Measurements from ENCODE around the gene ZNF652. TPM values are rescaled to one million over a fixed set of nuclear protein-coding genes. Genes with fewer than 3 reads are reported as not detected.
"Not testable (repeated sequence)": the region's sequence is repeated elsewhere in the genome, so short reads cannot be mapped to it uniquely, and the experiment has no call there.

The ZNF652 gene
- total RNA-seq, 1 donor from 2014 or later: 35.5 TPM

- intact Hi-C loops (cut with micrococcal nuclease): no loop called here
These were observed 84.4 kb downstream of the ZNF652 start for GRCh38 chr17:49277638-49278037.

GRCh38 chr17:49275981-49276380 is 86.1 kb downstream of the ZNF652 start:
- intact Hi-C loops (cut with micrococcal nuclease): not testable (repeated sequence)

DNA sequence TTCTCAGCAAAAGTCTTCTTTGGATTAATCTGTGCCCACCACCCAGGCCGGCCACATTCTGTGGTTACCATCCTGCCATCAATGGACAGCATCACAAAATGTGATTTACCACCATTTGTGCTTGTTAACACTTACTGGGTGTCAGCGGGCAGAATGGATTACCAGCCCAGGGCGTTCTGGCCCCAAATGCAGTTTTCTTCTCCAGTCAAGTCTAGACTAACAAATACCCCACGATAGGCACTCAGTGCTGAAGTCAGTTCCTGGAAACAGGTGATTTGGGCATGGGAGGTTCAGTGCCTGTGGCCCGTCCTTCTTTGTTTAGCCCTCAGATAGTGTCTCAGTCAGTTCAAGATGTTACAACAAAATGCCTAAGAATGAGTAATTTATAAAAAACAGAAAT is 92.7 kb downstream of the ZNF652 start:
- intact Hi-C loops (cut with micrococcal nuclease): no loop called here

GRCh38 chr17:49267912-49268311 is 94.1 kb downstream of the ZNF652 start:
- intact Hi-C loops (cut with micrococcal nuclease): no loop called here

DNA sequence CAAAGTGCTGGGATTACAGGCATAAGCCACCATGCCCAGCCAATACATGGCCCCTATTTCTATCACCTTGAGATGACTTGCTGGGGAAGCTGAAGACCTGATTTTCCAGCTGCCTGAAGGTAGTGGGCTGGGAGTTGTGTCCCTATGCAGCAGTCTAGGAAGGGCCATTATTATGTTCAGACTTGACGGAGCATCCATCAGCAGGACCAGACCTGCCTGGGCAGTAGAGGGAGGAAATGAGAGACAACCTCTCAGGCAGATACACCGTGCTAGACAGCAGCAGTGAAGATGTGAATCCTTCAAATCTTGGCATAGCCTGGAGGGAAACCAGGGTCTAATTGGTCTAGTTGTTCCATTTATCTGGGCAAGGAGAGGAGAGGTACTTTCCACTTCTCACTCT is 95.8 kb downstream of the ZNF652 start:
- intact Hi-C loops (cut with micrococcal nuclease): no loop called here

GRCh38 chr17:49261540-49261939 is 100.5 kb downstream of the ZNF652 start:
- intact Hi-C loops (cut with micrococcal nuclease): not testable (repeated sequence)

DNA sequence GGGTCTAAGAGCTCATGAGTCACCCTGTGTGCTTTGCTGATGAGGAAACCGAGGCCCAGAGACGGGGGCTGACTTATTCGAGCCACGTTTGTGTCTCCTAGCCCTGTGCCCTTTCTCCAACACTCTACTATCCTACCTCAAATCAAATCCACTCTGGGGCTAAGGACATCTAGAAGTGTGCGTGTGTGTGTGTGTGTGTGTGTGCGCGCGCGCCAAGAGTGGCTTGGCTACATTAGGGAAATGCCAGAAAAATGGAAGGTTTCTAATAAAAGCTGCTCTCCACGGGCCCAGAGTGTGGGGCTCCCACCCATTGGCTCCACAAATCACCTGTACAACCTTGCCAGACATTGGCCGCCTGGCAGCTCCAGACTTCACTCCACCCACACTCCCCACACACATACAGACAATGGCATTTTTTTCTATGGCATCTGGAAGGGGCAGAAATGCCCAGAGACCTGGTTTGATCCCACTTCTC is 101.2 kb downstream of the ZNF652 start:
- intact Hi-C loops (cut with micrococcal nuclease): no loop called here

- intact Hi-C loops (cut with micrococcal nuclease): no loop called here
These were observed 101.8 kb downstream of the ZNF652 start for GRCh38 chr17:49260011-49260816.

DNA sequence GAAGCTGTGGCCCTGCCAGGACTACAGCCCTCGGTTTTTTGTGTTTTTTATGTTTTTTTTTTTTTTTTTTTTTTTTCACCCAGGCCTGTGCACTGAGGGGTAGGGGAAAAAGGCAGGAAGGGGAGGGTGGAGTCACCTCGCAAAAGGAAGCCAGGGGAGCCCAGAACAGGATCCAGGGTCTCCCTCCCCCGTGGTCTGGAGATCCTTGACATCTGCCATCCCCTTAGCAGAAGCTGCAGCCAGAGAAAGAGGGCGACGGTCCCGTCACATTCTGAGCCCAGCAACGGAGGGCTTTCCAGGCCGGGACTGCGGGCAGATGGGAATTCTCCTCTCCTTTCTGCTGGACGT is 102.4 kb downstream of the ZNF652 start:
- intact Hi-C loops (cut with micrococcal nuclease): no loop called here

- intact Hi-C loops (cut with micrococcal nuclease): no loop called here
These were observed 103.7 kb downstream of the ZNF652 start for GRCh38 chr17:49258394-49258793.

GRCh38 chr17:49255125-49255524 is 106.9 kb downstream of the ZNF652 start:
- intact Hi-C loops (cut with micrococcal nuclease): no loop called here

DNA sequence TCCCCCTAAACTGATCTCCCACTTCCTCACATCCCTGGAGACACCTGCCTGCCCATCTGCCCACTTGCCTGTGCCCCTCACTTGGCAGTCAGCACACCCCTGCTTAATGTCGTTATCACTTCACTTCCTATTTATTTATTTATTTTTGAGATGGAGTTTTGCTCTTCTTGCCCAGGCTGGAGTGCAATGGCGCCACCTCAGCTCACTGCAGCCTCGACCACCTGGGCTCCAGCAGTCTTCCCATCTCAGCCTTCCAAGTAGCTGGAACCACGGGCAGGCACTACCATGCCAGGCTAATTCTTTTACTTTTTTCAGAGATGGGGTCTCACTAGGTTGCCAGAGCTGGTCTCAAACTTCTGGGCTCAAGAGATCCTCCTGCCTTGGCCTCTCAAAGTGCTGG is 108.0 kb downstream of the ZNF652 start:
- intact Hi-C loops (cut with micrococcal nuclease): no loop called here

GRCh38 chr17:49252148-49252695 is 109.8 kb downstream of the ZNF652 start:
- intact Hi-C loops (cut with micrococcal nuclease): no loop called here

GRCh38 chr17:49249890-49250522 is 112.0 kb downstream of the ZNF652 start:
- intact Hi-C loops (cut with micrococcal nuclease): no loop called here

DNA sequence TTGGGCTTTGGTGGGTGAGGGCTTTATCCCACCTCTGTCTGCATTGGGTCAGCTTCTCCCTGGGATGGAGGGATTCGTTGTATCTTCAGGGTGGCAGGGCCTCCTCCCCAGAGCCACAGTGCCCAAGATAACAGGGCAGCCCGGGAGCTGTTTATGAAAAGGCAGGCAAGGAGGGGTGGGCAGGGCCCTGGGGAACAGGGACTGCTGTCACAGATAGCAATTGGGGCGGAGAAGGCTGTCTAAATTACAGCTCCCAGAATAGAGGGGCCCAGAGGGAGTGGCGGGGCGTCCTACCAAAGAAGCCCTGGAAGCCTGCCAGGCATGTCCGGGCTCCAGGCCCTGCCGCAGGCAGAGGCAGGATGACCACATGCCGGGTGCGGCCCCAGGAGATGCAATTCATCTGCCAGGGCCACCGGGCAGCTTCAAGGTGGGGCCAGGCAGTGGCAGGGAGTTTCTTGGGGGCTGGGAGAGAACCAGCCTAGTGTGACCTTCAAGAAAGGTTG is 112.7 kb downstream of the ZNF652 start:
- intact Hi-C loops (cut with micrococcal nuclease): no loop called here

DNA sequence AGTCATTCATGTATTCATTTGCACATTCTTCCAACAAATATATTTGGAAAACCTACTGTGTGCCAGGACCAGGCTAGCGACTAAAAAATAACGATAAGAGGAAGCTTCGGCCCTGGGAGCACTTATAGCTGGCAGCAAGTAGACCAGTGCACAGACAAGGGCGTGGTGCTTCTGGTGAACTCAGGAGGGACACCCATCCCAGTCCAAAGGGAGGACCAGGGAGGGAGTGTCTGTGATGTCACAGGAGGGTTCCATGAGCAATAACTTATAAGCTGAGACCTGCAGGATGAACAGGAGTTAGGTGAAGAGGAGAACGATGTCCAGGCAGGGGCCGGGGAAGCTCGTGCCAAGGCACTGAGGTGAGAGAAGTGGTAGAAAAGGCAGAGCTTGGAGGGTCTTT is 114.1 kb downstream of the ZNF652 start:
- intact Hi-C loops (cut with micrococcal nuclease): no loop called here

DNA sequence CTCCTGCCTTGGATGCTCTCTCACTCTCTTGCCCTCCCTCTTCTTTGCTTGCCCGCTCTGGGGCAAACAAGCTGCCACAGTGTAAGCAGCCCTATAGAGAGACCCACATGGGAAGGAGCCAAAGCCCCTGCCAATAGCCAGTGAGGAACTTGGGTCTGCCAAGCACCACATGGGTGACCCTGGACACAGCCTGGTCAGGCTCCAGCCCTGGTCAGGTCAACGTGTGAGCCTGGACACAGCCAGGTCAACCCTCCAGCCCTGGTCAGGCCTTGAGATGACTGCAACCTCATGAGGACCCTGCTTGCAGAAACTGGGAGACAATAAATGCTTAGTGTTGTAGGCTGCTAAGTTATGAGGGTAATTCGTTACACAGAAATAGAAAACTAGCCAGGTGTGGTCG is 117.2 kb downstream of the ZNF652 start:
- intact Hi-C loops (cut with micrococcal nuclease): no loop called here

Other genes starting within 250 kb of the ZNF652 start
- 0.05 and 0.07 TPM in 2 replicates for gene B4GALNT2, start 229.5 kb downstream of the ZNF652 start, total RNA-seq
- 22.5 and 24.4 TPM in 2 replicates for gene GNGT2, start 151.7 kb downstream of the ZNF652 start, total RNA-seq
- 73.2 and 77.2 TPM in 2 replicates for gene ABI3, start 151.5 kb downstream of the ZNF652 start, total RNA-seq
- gene PHOSPHO1, start 131.5 kb downstream of the ZNF652 start, total RNA-seq: not detected in 2 replicates
- gene PHB1, start 52.6 kb upstream of the ZNF652 start, total RNA-seq: 190 and 197 TPM in 2 replicates
- gene NGFR, start 133.0 kb upstream of the ZNF652 start, total RNA-seq: 0.12 and 0.17 TPM in 2 replicates
- gene NXPH3, start 213.6 kb upstream of the ZNF652 start, total RNA-seq: not detected in 2 replicates

All from T-helper 1 cell treated with Interleukin-12 subunit alpha and Interleukin-12 subunit beta and Interleukin-4 antibody, amounts not matched to agents 30 ng/mL and 1 ng/mL, for 36 hours (primary cell).